ENCODE data around the gene SUZ12.

The SUZ12 gene

DNA sequence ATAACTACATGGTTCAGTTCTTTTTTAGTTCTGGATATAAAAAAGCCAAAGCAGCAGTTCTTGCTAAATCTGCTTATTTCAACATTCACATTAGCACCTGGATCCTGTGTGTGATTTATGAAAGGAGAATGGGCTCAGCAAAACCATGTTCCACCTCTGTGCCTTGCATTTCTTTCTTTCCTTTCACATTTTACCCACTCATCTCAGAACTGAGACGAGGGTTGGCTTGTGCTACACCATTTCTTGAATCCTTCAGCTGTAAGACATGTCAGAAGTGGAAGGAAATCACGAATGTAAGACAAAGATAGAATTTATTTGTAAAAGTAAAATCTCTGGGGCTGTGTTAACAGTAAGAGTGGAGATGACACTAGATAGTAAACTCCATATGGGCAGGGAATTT lies 34.1 kb upstream of the SUZ12 start:
- H3K36me3 ChIP-seq (ENCODE audit: insufficient read depth, low read length): peaks cover 20% of the 10 kb centered on the region
- H3K4me1 ChIP-seq (ENCODE audit: insufficient read depth, low read length, severe bottlenecking): peaks cover 30% of the 10 kb centered on the region
- H3K9me3 ChIP-seq (ENCODE audit: low read length): no peaks in the 10 kb centered on the region
- H3K79me2 ChIP-seq (ENCODE audit: insufficient read depth, low read length): peaks cover 21% of the 10 kb centered on the region
- H3K4me2 ChIP-seq (ENCODE audit: low read length): no peak overlapping the region
- TF ChIP-seq, protein P1, sequence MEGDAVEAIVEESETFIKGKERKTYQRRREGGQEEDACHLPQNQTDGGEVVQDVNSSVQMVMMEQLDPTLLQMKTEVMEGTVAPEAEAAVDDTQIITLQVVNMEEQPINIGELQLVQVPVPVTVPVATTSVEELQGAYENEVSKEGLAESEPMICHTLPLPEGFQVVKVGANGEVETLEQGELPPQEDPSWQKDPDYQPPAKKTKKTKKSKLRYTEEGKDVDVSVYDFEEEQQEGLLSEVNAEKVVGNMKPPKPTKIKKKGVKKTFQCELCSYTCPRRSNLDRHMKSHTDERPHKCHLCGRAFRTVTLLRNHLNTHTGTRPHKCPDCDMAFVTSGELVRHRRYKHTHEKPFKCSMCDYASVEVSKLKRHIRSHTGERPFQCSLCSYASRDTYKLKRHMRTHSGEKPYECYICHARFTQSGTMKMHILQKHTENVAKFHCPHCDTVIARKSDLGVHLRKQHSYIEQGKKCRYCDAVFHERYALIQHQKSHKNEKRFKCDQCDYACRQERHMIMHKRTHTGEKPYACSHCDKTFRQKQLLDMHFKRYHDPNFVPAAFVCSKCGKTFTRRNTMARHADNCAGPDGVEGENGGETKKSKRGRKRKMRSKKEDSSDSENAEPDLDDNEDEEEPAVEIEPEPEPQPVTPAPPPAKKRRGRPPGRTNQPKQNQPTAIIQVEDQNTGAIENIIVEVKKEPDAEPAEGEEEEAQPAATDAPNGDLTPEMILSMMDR (IDR thresholded peaks at IDR 0.05; ENCODE audit: low read length): no peak
- TF ChIP-seq EZH2 (IDR thresholded peaks at IDR 0.05; ENCODE audit: borderline replicate concordance, low read length): no peak
- H3K4me3 ChIP-seq (ENCODE audit: low read depth, low read length, poor library complexity, severe bottlenecking): no peak overlapping the region
- H2AFZ ChIP-seq (ENCODE audit: low read length): peak overlapping the region; percentile 100
- no peaks in the 10 kb centered on the region for H3K27me3 ChIP-seq (ENCODE audit: insufficient read depth, low read length)
- H3F3A ChIP-seq (ENCODE audit: insufficient read depth, low read length): peaks cover 4% of the 10 kb centered on the region; the same call in 1 of the 2 replicates
- H3K27ac ChIP-seq (ENCODE audit: low read depth, low read length, poor library complexity, severe bottlenecking): peak overlapping the region; percentile 60
- H4K20me1 ChIP-seq (ENCODE audit: insufficient read depth, low read length): no peaks in the 10 kb centered on the region; the same call in 1 of the 2 replicates
- no peak overlapping the region for H3K9ac ChIP-seq (ENCODE audit: low read length)
- H3K9me2 ChIP-seq (ENCODE audit: low read depth, low read length): no peaks in the 10 kb centered on the region

DNA sequence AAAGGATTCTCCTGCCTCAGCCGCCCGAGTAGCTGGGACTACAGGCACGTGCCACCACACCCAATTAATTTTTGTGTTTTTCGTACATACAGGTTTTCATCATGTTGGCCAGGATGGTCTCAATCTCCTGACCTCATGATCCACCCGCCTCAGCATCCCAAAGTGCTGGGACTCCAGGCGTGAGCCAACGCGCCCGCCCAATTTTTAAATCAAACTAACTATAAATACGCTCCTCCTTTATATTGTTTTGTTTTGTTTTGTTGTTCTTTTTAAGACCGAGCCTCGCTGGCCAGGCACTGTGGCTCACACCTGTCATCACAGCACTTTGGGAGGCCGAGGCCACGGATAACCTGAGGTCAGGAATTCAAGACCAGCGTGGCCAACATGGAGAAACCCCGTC lies 33.4 kb upstream of the SUZ12 start:
- no peak for TF ChIP-seq EZH2 (IDR thresholded peaks at IDR 0.05; ENCODE audit: borderline replicate concordance, low read length)
- TF ChIP-seq, protein P1 (IDR thresholded peaks at IDR 0.05; ENCODE audit: low read length): no peak
- Histone ChIP-seq H3K4me2 (ENCODE audit: low read length) (no peak overlapping the region), H3K27me3 (ENCODE audit: insufficient read depth, low read length) (no peaks in the 10 kb centered on the region), H3K79me2 (ENCODE audit: insufficient read depth, low read length) (peaks cover 21% of the 10 kb centered on the region), H3K9ac (ENCODE audit: low read length) (no peak overlapping the region), H3K4me1 (ENCODE audit: insufficient read depth, low read length, severe bottlenecking) (peaks cover 33% of the 10 kb centered on the region), H3K9me3 (ENCODE audit: low read length) (no peaks in the 10 kb centered on the region), H3F3A (ENCODE audit: insufficient read depth, low read length) (peaks cover 4% of the 10 kb centered on the region; the same call in 1 of the 2 replicates), H4K20me1 (ENCODE audit: insufficient read depth, low read length) (no peaks in the 10 kb centered on the region; the same call in 1 of the 2 replicates), H3K27ac (ENCODE audit: low read depth, low read length, poor library complexity, severe bottlenecking) (no peak overlapping the region), H3K36me3 (ENCODE audit: insufficient read depth, low read length) (peaks cover 13% of the 10 kb centered on the region), H3K4me3 (ENCODE audit: low read depth, low read length, poor library complexity, severe bottlenecking) (no peak overlapping the region), H3K9me2 (ENCODE audit: low read depth, low read length) (no peaks in the 10 kb centered on the region), H2AFZ (ENCODE audit: low read length) (no peak overlapping the region)

DNA sequence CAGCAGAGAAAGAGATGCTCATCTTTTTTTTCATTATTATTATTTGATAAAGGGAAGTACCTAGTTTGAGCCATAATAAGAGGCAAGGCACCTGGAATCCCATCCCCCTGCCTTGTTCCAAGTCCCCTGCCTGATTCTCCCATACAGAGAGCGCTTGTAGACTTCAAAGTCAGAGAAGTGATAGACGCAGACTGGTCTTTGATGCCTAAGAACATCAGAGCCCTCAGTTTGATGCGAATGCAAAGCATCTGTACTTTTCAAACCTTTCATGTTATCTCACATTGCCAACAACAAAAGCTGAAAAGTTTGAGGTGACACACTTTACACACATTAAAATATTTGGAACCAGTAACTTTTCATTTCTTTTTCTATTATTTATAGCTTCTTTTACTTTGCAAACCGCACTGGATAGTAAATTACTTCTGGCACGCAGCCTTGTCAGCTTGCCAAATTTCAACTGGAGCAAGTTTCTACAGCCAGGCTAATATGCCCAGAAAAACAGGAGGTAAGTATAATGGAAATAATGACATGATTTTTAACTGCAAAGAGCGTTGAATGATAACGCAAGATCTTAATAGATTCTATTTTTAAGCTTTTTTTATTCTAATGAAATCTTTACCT lies 29.4 kb upstream of the SUZ12 start:
- H3K79me2 ChIP-seq (ENCODE audit: insufficient read depth, low read length): no peaks in the 10 kb centered on the region
- H3K9me2 ChIP-seq (ENCODE audit: low read depth, low read length): no peaks in the 10 kb centered on the region
- TF ChIP-seq, protein P1 (IDR thresholded peaks at IDR 0.05; ENCODE audit: low read length): no peak
- TF ChIP-seq EZH2 (IDR thresholded peaks at IDR 0.05; ENCODE audit: borderline replicate concordance, low read length): no peak
- no peaks in the 10 kb centered on the region; the same call in 1 of the 2 replicates for H3K27me3 ChIP-seq (ENCODE audit: insufficient read depth, low read length)
- no peak overlapping the region for H3K9ac ChIP-seq (ENCODE audit: low read length)
- no peaks in the 10 kb centered on the region for H3K36me3 ChIP-seq (ENCODE audit: insufficient read depth, low read length)
- no peak overlapping the region for H3K4me3 ChIP-seq (ENCODE audit: low read depth, low read length, poor library complexity, severe bottlenecking)
- H2AFZ ChIP-seq (ENCODE audit: low read length): no peak overlapping the region
- H3K9me3 ChIP-seq (ENCODE audit: low read length): no peaks in the 10 kb centered on the region
- H3F3A ChIP-seq (ENCODE audit: insufficient read depth, low read length): peaks cover 4% of the 10 kb centered on the region; the same call in 1 of the 2 replicates
- H4K20me1 ChIP-seq (ENCODE audit: insufficient read depth, low read length): no peaks in the 10 kb centered on the region
- no peak overlapping the region; the same call in 1 of the 2 replicates for H3K4me2 ChIP-seq (ENCODE audit: low read length)
- peaks cover 19% of the 10 kb centered on the region for H3K4me1 ChIP-seq (ENCODE audit: insufficient read depth, low read length, severe bottlenecking)
- H3K27ac ChIP-seq (ENCODE audit: low read depth, low read length, poor library complexity, severe bottlenecking): peak overlapping the region; percentile 2
